HepG2 (cell line): ENCODE measurements around the gene AUNIP. TPM values are rescaled to one million over a fixed set of nuclear protein-coding genes. Genes with fewer than 3 reads are reported as not detected.
A peak's percentile ranks its signal among the peaks of the same experiment; 100 is the strongest.

Experiments
- AKNA ChIP-seq: sonication (generic); formaldehyde crosslinking; IDR thresholded peaks from 2 replicates; pipeline ENCODE4 v1.4.0; 2020; ENCODE audit warnings: missing genetic modification reagents, borderline replicate concordance
- ATRX ChIP-seq: sonication (generic); formaldehyde crosslinking; IDR thresholded peaks from 2 replicates; pipeline ENCODE4 v1.4.0; 2020; ENCODE audit warnings: missing genetic modification reagents, borderline replicate concordance
- KAT8 ChIP-seq: IDR thresholded peaks from 2 replicates; pipeline ENCODE4 v1.6.1; 2016; ENCODE audit warnings: missing genetic modification reagents, missing compliant biosample characterization
- TCF7L2 ChIP-seq: IDR thresholded peaks from 2 replicates; pipeline ENCODE4 v1.6.1; 2011; ENCODE audit warnings: mild to moderate bottlenecking, low read depth, low read length, moderate library complexity
- UBTF ChIP-seq: sonication (generic); formaldehyde crosslinking; IDR thresholded peaks from 2 replicates; pipeline ENCODE4 v1.4.0; 2020; ENCODE audit warnings: mild to moderate bottlenecking, missing genetic modification reagents
- ZMAT3 ChIP-seq: sonication (generic); formaldehyde crosslinking; conservative IDR thresholded peaks from 2 replicates; pipeline ENCODE4 v1.7.0; 2021; ENCODE audit warnings: missing genetic modification reagents
- ZNF737 ChIP-seq: sonication (generic); formaldehyde crosslinking; IDR thresholded peaks from 2 replicates; pipeline ENCODE4 v1.5.0; 2020; ENCODE audit warnings: missing genetic modification reagents, mild to moderate bottlenecking, borderline replicate concordance
- polyA plus RNA-seq, 8 experiments: library from polyadenylated mRNA; depleted of rRNA in 3 of 8; stranded (reverse) in 7 of 8; unstranded in 1 of 8; fragments of >200 nt; fragmentation: Illumina TruSeq in 4 of 8; extraction: Trizol in 4 of 8; gene quantifications; 2 replicates each; pipeline versions ENCODE4 v1.2.1 to v1.2.3, GENCODE V29; 2011 to 2016; ENCODE audit warnings: low read depth in 4 of 8, missing spikeins in 1 of 8, mixed read lengths in 1 of 8; ENCODE audit not compliant: insufficient read depth in 1 of 8
- total RNA-seq, 5 experiments: library from RNA; depleted of rRNA; stranded (reverse); fragments of >200 nt; fragmentation: Illumina TruSeq; extraction: Trizol; gene quantifications; 2 replicates each; pipeline ENCODE4 v1.2.3, GENCODE V29; 2016; ENCODE audit warnings: low read depth in 1 of 5
- TF ChIP-seq, protein P1 (sequence below): sonication (generic); formaldehyde crosslinking; conservative IDR thresholded peaks from 2 replicates; pipeline ENCODE4 v1.8.1; 2023; ENCODE audit warnings: missing genetic modification reagents
- TF ChIP-seq, protein P2 (sequence below): IDR thresholded peaks from 2 replicates; pipeline ENCODE4 v1.6.1; 2012; ENCODE audit warnings: inconsistent platforms

Gene AUNIP
- total and polyA plus RNA-seq, 2 of the 13 experiments (the other 11 are each of a cell fraction or from before 2014, with no cell fraction given): 3.8 to 12.3 TPM

DNA sequence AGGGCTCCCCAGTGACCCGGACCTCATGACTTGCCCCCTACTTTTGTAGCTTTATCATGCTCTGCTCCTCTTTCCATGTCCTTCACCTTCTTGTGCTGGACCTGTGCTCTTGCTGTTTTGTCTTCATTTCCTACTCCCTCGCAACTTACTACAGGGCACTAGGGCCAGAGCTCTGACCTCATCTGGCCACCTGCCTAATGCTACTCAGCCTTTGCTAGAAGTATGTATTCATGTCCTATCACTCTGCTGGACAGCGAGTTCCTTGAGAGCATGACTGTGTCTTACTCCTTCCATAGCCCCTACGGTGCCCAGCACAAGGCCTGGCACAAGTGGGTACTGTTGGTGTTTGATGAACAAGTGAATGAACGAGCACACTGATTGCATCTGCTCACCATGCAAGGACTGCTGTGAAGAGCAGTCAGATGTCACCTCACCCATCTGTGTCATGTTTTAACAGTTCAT is 37.6 kb downstream of the AUNIP start (continued):
- TF ChIP-seq AKNA (CRISPR knock-in tag) (no peak), UBTF (no peak), ATRX (CRISPR knock-in tag) (no peak), ZMAT3 (CRISPR knock-in tag) (0 out of 2 replicates have a peak, but pooled peaks have one; percentile 50), TCF7L2 (no peak), KAT8 (CRISPR knock-in tag) (no peak), ZNF737 (CRISPR knock-in tag) (0 out of 2 replicates have a peak, but pooled peaks have one; percentile 41)
- TF ChIP-seq, protein P1, sequence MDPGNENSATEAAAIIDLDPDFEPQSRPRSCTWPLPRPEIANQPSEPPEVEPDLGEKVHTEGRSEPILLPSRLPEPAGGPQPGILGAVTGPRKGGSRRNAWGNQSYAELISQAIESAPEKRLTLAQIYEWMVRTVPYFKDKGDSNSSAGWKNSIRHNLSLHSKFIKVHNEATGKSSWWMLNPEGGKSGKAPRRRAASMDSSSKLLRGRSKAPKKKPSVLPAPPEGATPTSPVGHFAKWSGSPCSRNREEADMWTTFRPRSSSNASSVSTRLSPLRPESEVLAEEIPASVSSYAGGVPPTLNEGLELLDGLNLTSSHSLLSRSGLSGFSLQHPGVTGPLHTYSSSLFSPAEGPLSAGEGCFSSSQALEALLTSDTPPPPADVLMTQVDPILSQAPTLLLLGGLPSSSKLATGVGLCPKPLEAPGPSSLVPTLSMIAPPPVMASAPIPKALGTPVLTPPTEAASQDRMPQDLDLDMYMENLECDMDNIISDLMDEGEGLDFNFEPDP (CRISPR knock-in tag): no peak
- TF ChIP-seq, protein P2, sequence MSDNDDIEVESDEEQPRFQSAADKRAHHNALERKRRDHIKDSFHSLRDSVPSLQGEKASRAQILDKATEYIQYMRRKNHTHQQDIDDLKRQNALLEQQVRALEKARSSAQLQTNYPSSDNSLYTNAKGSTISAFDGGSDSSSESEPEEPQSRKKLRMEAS: no peak
